ENCODE measurements around the gene NMUR1.

Gene NMUR1

DNA sequence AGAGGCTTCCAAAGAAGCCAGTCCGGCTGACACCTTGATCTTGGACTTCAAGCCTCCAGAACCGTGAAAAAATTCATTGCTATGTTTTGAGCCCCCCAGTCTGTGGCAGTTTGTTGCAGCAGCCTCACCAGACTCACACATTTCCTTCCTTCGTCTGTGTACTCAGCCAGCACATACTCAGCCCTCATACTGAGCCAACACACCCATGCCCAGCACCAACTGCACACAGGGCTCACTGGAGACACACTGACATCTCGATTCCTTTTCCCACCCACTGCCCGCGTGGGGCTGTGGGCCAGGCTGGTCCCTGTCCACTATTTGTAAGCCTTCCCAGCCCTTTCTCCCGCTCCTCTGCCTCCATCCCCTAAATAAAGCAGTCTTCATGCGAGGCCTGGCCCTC, 24.1 kb upstream of the NMUR1 start:
- DNase-seq (ENCODE audit: low read depth, low spot score): no peak

- no peak for DNase-seq (ENCODE audit: low read depth, low spot score)
Observed at GRCh38 chr2:231552752-231553151, 22.5 kb upstream of the NMUR1 start.

DNA sequence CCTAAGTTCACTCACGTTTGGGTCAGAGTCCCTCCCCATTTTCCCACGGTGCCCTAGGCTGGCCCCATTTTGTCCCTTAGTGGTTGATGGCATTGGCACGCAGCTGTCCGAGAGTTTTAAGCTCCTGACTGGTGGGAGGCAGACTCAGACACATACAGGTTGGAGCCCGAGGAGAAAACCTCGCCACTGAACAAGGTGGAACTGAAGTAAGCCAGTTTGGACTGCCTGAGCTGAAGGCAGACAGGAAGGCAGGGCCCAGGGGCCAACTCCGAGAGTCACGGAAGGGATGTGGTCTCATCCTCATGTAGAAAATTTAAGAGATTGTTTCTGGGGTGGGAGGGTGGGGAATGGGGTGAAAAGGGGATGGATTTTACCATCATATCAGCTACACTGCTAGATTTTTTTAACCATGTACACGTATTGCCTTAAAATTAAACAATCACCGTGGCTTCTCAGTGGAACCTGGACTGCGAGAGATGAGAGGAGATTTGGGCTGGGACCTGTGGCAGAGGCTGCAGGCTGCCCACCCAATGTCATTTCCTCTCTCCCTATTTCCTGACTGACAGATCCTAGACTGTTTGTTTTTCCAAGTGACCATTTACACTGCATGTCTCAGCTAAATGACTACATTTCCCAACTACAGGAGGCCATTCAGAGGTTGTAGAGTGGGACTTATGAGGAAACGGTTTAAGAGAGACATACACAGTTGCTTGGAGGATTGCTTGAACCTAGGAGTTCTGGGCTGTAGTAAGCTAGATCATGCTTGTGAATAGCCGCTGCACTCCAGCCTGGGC, 19.4 kb upstream of the NMUR1 start:
- DNase-seq (ENCODE audit: low read depth, low spot score): no peak

GRCh38 chr2:231548752-231549151, 18.5 kb upstream of the NMUR1 start:
- DNase-seq (ENCODE audit: low read depth, low spot score): no peak

DNA sequence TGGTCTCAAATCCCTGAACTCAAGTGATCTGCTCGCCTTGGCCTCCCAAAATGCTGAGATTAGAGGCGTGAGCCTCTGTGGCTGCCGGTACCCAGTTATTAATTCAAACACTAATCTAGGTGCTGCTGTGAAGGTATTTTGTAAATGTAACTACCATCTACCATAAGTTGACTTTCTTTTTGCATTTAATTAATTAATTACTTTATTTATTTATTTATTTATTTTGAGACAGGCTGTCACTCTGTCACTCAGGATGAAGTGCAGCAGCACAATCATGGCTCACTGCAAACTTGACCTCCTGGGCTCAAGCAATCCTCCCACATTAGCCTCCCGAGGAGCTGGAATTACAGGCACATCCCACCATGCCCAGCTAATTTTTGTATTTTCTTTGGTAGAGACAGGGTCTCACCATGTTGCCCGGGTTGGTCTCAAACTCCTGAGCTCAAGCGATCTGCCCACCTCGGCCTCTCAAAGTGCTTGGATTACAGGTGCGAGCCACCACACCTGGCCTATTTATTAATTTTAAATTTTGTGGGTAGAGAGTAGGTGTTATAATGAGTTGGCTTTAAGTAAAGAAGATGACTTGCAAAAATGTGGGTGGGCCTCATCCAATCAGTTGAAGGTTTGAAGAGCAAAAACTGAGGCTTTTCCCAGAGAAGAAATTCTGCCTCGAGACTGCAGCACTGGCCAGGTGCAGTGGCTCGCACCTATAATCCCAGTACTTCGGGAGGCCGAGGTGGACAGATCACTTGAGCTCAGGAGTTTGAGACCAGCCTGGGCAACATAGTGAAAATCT, 17.3 kb upstream of the NMUR1 start:
- no peak for DNase-seq (ENCODE audit: low read depth, low spot score)

DNA sequence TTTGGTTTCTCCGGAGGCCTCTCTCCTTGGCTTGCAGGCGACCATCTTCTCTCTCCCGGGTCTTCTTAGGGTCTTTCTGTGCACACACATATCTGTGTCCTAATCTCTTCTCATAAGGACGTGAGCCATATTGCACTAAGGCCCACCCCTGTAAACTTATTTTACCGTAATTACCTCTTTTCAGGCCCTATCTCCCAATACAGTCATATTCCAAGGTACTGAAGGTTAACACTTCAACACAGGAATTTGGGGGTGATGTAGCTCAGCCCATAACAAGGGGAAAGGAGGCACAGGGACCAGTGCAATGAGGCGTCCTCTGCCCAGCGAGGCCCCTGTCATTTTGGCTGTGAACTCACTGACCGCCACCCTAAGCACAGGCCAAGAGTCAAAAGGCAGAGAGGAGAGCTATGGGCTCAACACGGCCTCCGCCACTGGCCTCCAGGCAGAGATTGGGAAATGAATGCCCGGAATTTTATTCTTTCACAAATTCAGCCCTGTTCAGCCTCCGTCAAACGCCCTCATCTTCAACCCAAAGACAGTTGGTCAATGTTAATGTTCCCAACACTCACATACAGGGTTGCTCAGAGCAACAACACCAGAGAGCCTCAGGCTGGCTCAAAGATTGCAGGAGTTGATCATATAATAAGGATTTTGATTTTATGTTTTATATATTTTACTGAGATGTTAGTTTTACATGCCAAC, 15.9 kb upstream of the NMUR1 start:
- DNase-seq (ENCODE audit: low read depth, low spot score): no peak

GRCh38 chr2:231545105-231545902, 15.1 kb upstream of the NMUR1 start:
- peak; percentile 7 for DNase-seq (ENCODE audit: low read depth, low spot score)

- no peak for DNase-seq (ENCODE audit: low read depth, low spot score)
Observed at GRCh38 chr2:231542136-231542535, 11.9 kb upstream of the NMUR1 start.

- no peak for DNase-seq (ENCODE audit: low read depth, low spot score)
Observed at GRCh38 chr2:231541645-231542044, 11.4 kb upstream of the NMUR1 start.

DNA sequence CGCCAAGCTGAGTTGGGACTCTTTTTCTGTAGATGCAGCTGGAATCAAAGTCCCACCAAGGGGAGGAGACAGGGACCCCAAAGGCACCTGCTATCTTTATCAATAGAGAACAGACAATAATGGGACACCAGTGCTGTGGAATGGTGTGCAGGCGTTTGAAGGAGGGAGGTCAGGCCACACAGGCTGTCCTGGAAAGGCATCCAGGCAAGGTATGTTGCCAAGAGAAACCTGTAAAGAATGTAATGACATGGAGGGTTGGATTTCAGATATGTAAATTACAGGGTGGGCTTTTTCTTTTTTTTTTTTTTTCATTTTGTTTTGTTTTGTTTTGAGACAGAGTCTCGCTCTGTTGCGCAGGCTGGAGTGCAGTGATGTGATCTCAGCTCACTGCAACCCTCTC, 9.7 kb upstream of the NMUR1 start:
- no peak for DNase-seq (ENCODE audit: low read depth, low spot score)

GRCh38 chr2:231535961-231536360, 5.7 kb upstream of the NMUR1 start:
- no peak for DNase-seq (ENCODE audit: low read depth, low spot score)

DNA sequence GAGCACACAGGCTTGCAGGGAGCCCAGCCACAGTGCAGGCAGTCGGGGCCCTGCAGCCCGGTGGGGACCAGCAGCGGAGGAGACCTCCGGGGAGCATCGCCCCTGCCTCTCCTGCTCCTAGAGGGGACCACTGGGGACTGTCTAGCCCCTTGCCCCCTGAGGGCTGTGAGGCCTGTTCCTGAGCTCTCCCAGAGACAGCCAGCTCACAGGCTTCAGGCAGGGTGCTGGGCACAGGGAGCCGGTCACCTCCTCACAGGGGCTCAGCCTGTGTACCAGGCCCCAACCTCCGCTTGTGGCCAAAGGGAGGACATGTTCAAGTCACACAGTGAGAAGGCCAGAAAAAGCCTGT, 3.5 kb upstream of the NMUR1 start:
- no peak for DNase-seq (ENCODE audit: low read depth, low spot score)

DNA sequence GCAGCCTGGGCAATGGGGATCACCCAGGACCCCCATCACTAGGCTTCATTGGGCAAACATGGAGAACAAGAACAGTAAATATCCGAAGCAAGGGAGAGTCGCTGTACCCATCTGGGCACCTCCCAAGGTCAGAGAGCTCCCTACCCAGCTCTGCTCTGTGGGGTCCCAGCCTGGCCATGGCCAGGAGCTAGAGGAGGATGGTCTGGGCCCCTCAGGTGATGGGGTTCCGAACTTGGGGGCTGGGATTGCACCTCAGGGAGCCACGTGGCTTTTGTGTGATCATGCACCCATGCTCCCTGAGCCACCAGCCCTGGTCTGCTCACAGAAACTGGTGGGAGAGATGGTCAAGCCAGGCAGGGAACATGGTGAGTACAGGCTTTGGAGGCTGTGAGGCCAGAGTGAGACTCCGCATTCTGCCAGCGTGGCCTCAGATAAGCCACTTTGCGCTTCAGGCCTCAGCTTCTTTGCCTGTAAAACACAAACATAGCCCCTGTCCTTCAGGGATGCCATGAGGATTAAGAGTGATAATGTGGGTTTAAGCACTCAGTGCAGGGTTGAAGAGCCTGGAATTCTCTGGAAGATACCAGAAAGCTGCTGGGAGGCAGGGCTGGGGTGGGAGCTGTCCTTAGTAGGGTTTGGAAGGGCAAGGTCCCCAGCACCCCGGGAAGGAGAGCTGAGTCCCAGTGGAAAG, 3.0 kb upstream of the NMUR1 start:
- no peak for DNase-seq (ENCODE audit: low read depth, low spot score)

- no peak for DNase-seq (ENCODE audit: low read depth, low spot score)
Observed at GRCh38 chr2:231532756-231533035, 2.5 kb upstream of the NMUR1 start.

DNA sequence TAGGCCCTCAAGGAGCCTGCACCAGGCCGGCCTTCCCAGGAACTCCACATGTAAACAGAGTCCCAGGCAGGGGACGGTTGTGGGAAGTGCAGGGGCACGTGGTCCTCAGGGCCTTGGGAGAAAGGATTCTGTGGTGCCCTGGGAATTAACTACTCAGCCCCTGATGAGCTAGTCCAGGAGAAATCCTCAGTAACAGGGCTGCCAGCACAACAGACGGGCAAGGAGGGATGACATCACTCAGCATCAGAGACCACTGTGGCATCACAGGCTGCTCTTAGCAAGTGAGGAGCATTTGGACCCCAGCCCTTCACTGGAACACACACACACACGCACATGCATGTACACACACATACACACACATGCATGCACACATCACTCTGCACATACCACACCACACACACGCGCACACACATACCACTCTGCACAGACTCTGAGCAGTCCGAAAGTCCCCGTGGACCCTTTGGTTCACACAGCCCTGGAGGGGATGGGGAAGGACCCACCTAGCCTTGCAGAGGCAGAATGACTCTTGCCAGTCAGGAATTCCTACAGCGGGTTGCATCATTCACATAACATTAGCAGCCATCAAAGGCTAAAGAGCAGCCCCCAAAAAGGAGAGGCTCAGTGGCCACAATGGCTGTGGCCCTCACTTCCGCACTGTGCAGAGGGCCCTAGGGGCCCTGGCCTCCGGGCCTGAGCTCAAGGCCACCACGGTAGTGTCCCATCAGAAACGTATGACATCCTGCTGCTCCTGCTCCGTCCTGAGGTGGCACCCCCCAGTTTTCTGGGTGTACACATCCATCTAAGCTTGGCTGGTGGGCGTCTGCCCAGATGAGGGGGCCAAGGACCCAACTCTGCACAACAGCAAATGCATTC, 1.9 kb upstream of the NMUR1 start:
- DNase-seq (ENCODE audit: low read depth, low spot score): no peak

DNA sequence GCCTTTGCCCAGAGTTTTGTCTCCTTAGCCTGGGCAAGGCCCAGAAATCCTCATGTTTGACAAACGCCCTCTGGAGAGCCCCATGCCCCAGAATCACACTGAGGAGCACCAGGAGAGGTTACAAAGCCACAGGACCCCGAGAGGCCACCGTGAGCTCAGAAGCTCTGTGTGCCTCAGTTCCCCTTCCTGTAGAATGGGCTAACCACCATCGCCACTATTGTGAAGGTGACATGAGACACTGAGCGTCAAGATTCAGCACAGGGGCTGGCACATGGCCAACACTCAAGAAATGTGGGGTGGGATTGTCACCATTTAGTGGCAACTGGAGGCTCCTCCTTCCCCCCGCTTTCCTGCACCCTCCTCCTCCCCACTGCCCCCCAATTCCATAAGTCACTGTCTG, 1.2 kb upstream of the NMUR1 start:
- DNase-seq (ENCODE audit: low read depth, low spot score): no peak

DNA sequence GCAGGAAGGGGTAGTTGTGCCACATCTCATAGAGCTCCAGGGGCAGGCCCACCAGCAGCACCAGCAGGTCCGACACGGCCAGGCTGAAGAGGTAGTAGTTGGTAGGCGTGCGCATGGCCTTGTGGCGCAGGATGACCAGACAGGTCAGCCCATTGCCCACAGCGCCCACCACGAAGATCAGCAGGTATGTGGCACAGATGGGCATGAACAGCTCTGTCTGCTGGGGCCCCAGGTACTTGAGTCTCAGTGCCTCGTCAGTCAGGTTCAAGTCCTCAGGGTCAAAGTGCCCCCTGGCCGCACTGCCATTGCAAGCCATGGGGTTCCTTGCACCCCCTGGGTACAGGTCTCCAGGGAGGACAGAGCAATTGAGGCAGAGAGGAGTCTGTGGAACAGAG, 1.6 kb downstream of the NMUR1 start:
- no peak for DNase-seq (ENCODE audit: low read depth, low spot score)

GRCh38 chr2:231527955-231528635, 2.1 kb downstream of the NMUR1 start:
- no peak for DNase-seq (ENCODE audit: low read depth, low spot score)

- no peak for DNase-seq (ENCODE audit: low read depth, low spot score)
Observed at GRCh38 chr2:231527091-231527395, 3.2 kb downstream of the NMUR1 start.
